Nephron (organoid): ENCODE measurements around the gene ACAD8.

ENCODE experiments used
- H3K27ac Mint-ChIP-seq, 3 experiments: 2 replicates each; pipeline ENCODE4 v1.8.0; 2020; ENCODE audit warnings: mixed read lengths in 3 of 3, mild to moderate bottlenecking in 2 of 3, moderate library complexity in 1 of 3
- H3K27me3 Mint-ChIP-seq: 2 replicates; pipeline ENCODE4 v1.8.0; 2021; ENCODE audit warnings: low read depth, mild to moderate bottlenecking, moderate library complexity, mixed read lengths
- H3K36me3 Mint-ChIP-seq: 2 replicates; pipeline ENCODE4 v1.8.0; 2020; ENCODE audit warnings: low read depth, mixed read lengths
- H3K4me1 Mint-ChIP-seq: 2 replicates; pipeline ENCODE4 v1.8.0; 2020; ENCODE audit warnings: mixed read lengths
- H3K4me3 Mint-ChIP-seq, 3 experiments: 2 replicates each; pipeline ENCODE4 v1.8.0; 2020; ENCODE audit warnings: mild to moderate bottlenecking in 3 of 3, mixed read lengths in 3 of 3, moderate library complexity in 2 of 3
- H3K9me3 Mint-ChIP-seq: 2 replicates; pipeline ENCODE4 v1.8.0; 2020; ENCODE audit warnings: mixed read lengths
- CTCF ChIP-seq, 3 experiments: fragments of 200-600 bp; sonication (generic); IDR thresholded peaks; one replicate each; pipeline ENCODE4 v1.5.0; 2021; ENCODE audit warnings: antibody characterized with exemption in 3 of 3; ENCODE audit not compliant: unreplicated experiment in 3 of 3

Gene ACAD8

GRCh38 chr11:134216816-134217215 lies 36.6 kb upstream of the ACAD8 start:
- no peak overlapping the region for H3K4me3 Mint-ChIP-seq
- peaks cover under 1% of the 10 kb centered on the region for H3K4me1 Mint-ChIP-seq
- no peaks in the 10 kb centered on the region for H3K27me3 Mint-ChIP-seq
- no peak for TF ChIP-seq CTCF (IDR thresholded peaks at IDR 0.05; ENCODE audit: unreplicated experiment in 3 of 3)
- no peak overlapping the region for H3K27ac Mint-ChIP-seq
- peaks cover 43% of the 10 kb centered on the region for H3K36me3 Mint-ChIP-seq
- no peaks in the 10 kb centered on the region for H3K9me3 Mint-ChIP-seq

- Mint-ChIP-seq H3K27me3 (no peaks in the 10 kb centered on the region), H3K27ac (peak overlapping the region; percentile 70 to 93 (median 74)), H3K36me3 (peaks cover 20% of the 10 kb centered on the region), H3K9me3 (no peaks in the 10 kb centered on the region), H3K4me1 (peaks cover 44% of the 10 kb centered on the region), H3K4me3 (peak overlapping the region; percentile 91 to 96 (median 95))
- TF ChIP-seq CTCF (IDR thresholded peaks at IDR 0.05; ENCODE audit: unreplicated experiment in 3 of 3): no peak
Measured at GRCh38 chr11:134223121-134223520, 30.2 kb upstream of the ACAD8 start.

- Mint-ChIP-seq H3K27ac (peak within 1 kb of the TSS; percentile 93 to 98 (median 93)), H3K36me3 (peaks cover 10% of the 10 kb centered on the region), H3K27me3 (no peaks in the 10 kb centered on the region), H3K9me3 (no peaks in the 10 kb centered on the region), H3K4me3 (peak within 1 kb of the TSS; percentile 95 to 97 (median 95)), H3K4me1 (peaks cover 44% of the 10 kb centered on the region)
- no peak for TF ChIP-seq CTCF (IDR thresholded peaks at IDR 0.05; ENCODE audit: unreplicated experiment in 3 of 3)
Measured at GRCh38 chr11:134223836-134224709, 29.3 kb upstream of the ACAD8 start, which contains the start of the genes NCAPD3 and VPS26B. NCAPD3 (minus strand) TSS chr11:134223967; CDS start chr11:134223926, 41 bp downstream. VPS26B (plus strand) TSS chr11:134224671; CDS start chr11:134225123, 452 bp downstream.

GRCh38 chr11:134224710-134225664 lies 28.4 kb upstream of the ACAD8 start:
- Mint-ChIP-seq H3K4me1 (peaks cover 53% of the 10 kb centered on the region), H3K9me3 (no peaks in the 10 kb centered on the region), H3K36me3 (peaks cover 7% of the 10 kb centered on the region), H3K27me3 (no peaks in the 10 kb centered on the region), H3K27ac (peak overlapping the region; percentile 45 to 80 (median 79)), H3K4me3 (peak overlapping the region; percentile 94 to 97 (median 95))
- TF ChIP-seq CTCF (IDR thresholded peaks at IDR 0.05; ENCODE audit: unreplicated experiment in 3 of 3): no peak

GRCh38 chr11:134226806-134227325 lies 26.5 kb upstream of the ACAD8 start:
- no peak for TF ChIP-seq CTCF (IDR thresholded peaks at IDR 0.05; ENCODE audit: unreplicated experiment in 3 of 3)
- Mint-ChIP-seq H3K27ac (no peak overlapping the region), H3K36me3 (no peaks in the 10 kb centered on the region), H3K27me3 (no peaks in the 10 kb centered on the region), H3K9me3 (no peaks in the 10 kb centered on the region), H3K4me1 (peaks cover 65% of the 10 kb centered on the region), H3K4me3 (peak overlapping the region; percentile 94 to 97 (median 95))
